DMS 273 (cell line): ENCODE measurements around the gene C1QTNF1.

Experiments used
- DNase-seq: peaks from one replicate; lab custom pipeline; 2025; ENCODE audit not compliant: unreplicated experiment; lab: John Stamatoyannopoulos, UW

The C1QTNF1 gene

GRCh38 chr17:79088997-79089328 lies 65.0 kb downstream of the C1QTNF1 start:
- no peak for DNase-seq

GRCh38 chr17:79089720-79090442 lies 65.9 kb downstream of the C1QTNF1 start:
- DNase-seq: no peak

- no peak for DNase-seq
Observed at GRCh38 chr17:79090443-79091225, 66.7 kb downstream of the C1QTNF1 start.

- DNase-seq: no peak
Observed at GRCh38 chr17:79091226-79091670, 67.3 kb downstream of the C1QTNF1 start.

GRCh38 chr17:79092567-79092966 lies 68.6 kb downstream of the C1QTNF1 start:
- no peak for DNase-seq

GRCh38 chr17:79093270-79093669 lies 69.3 kb downstream of the C1QTNF1 start:
- no peak for DNase-seq

GRCh38 chr17:79094261-79094660 lies 70.3 kb downstream of the C1QTNF1 start:
- DNase-seq: no peak

- DNase-seq: peak; percentile 41
Observed at GRCh38 chr17:79095345-79096055, 71.5 kb downstream of the C1QTNF1 start.

- no peak for DNase-seq
Observed at GRCh38 chr17:79096477-79096876, 72.5 kb downstream of the C1QTNF1 start.

GRCh38 chr17:79097226-79098055 lies 73.5 kb downstream of the C1QTNF1 start:
- no peak for DNase-seq

- DNase-seq: no peak
Observed at GRCh38 chr17:79098282-79098867, 74.4 kb downstream of the C1QTNF1 start.
